Measurements from ENCODE around the gene IKZF1.

The IKZF1 gene

GRCh38 chr7:50330254-50330653, 25.7 kb downstream of the IKZF1 start:
- no peak overlapping the region; the same call in 1 of the 2 replicates for H3K4me2 ChIP-seq
- no peak overlapping the region for H3K9ac ChIP-seq
- no peak overlapping the region for H3K27ac ChIP-seq

GRCh38 chr7:50330696-50331095, 26.2 kb downstream of the IKZF1 start:
- H2AFZ ChIP-seq (ENCODE audit: low read depth), result no peak overlapping the region
- no peaks in the 10 kb centered on the region for H3K36me3 ChIP-seq (ENCODE audit: insufficient read depth)
- H3K79me2 ChIP-seq (ENCODE audit: insufficient read depth, low read depth), result peaks cover 18% of the 10 kb centered on the region; the same call in 1 of the 2 replicates
- TF ChIP-seq CTCF (conservative IDR thresholded peaks at IDR 0.05; ENCODE audit: low read depth, low read length), result no peak
- H3K4me2 ChIP-seq, result peak overlapping the region; percentile 51; the same call in 1 of the 2 replicates
- no peak overlapping the region; the same call in 1 of the 2 replicates for H3K27ac ChIP-seq
- H3K4me1 ChIP-seq (ENCODE audit: low read depth, poor library complexity, severe bottlenecking), result peaks cover 40% of the 10 kb centered on the region
- no peak overlapping the region for H3K4me3 ChIP-seq (IDR thresholded peaks at IDR 0.05; ENCODE audit: insufficient read depth, low read depth, low read length)
- H3K9ac ChIP-seq, result no peak overlapping the region
- H3K27me3 ChIP-seq (ENCODE audit: insufficient read depth, low read depth), result no peaks in the 10 kb centered on the region
- peaks cover 5% of the 10 kb centered on the region; the same call in 1 of the 2 replicates for H4K20me1 ChIP-seq (ENCODE audit: insufficient read depth)

More at GRCh38 chr7:50330254-50330653, 25.7 kb downstream of the IKZF1 start:
- Histone ChIP-seq H3K79me2 (ENCODE audit: insufficient read depth, low read depth) (peaks cover 18% of the 10 kb centered on the region; the same call in 1 of the 2 replicates), H3K27me3 (ENCODE audit: insufficient read depth, low read depth) (no peaks in the 10 kb centered on the region), H2AFZ (ENCODE audit: low read depth) (no peak overlapping the region), H3K36me3 (ENCODE audit: insufficient read depth) (no peaks in the 10 kb centered on the region), H3K4me3 (IDR thresholded peaks at IDR 0.05; ENCODE audit: insufficient read depth, low read depth, low read length) (no peak overlapping the region), H4K20me1 (ENCODE audit: insufficient read depth) (peaks cover 5% of the 10 kb centered on the region; the same call in 1 of the 2 replicates), H3K4me1 (ENCODE audit: low read depth, poor library complexity, severe bottlenecking) (peaks cover 40% of the 10 kb centered on the region)
- no peak for TF ChIP-seq CTCF (conservative IDR thresholded peaks at IDR 0.05; ENCODE audit: low read depth, low read length)

GRCh38 chr7:50331564-50332208, 27.2 kb downstream of the IKZF1 start:
- H3K4me1 ChIP-seq (ENCODE audit: low read depth, poor library complexity, severe bottlenecking), result peaks cover 40% of the 10 kb centered on the region
- no peak overlapping the region for H3K4me3 ChIP-seq (IDR thresholded peaks at IDR 0.05; ENCODE audit: insufficient read depth, low read depth, low read length)
- H2AFZ ChIP-seq (ENCODE audit: low read depth), result peak overlapping the region; percentile 1; the same call in 1 of the 2 replicates
- no peak overlapping the region; the same call in 1 of the 2 replicates for H3K9ac ChIP-seq
- H4K20me1 ChIP-seq (ENCODE audit: insufficient read depth), result peaks cover 5% of the 10 kb centered on the region; the same call in 1 of the 2 replicates
- peaks cover 11% of the 10 kb centered on the region; the same call in 1 of the 2 replicates for H3K79me2 ChIP-seq (ENCODE audit: insufficient read depth, low read depth)
- peak overlapping the region; percentile 35 for H3K27ac ChIP-seq
- no peak for TF ChIP-seq CTCF (conservative IDR thresholded peaks at IDR 0.05; ENCODE audit: low read depth, low read length)
- no peaks in the 10 kb centered on the region for H3K36me3 ChIP-seq (ENCODE audit: insufficient read depth)
- H3K27me3 ChIP-seq (ENCODE audit: insufficient read depth, low read depth), result no peaks in the 10 kb centered on the region
- peak overlapping the region; percentile 51 for H3K4me2 ChIP-seq

GRCh38 chr7:50332241-50333165, 28.0 kb downstream of the IKZF1 start:
- Histone ChIP-seq H2AFZ (ENCODE audit: low read depth) (no peak overlapping the region), H3K27ac (peak overlapping the region; percentile 35; the same call in 1 of the 2 replicates), H3K9ac (no peak overlapping the region), H3K4me1 (ENCODE audit: low read depth, poor library complexity, severe bottlenecking) (peaks cover 40% of the 10 kb centered on the region), H3K4me2 (peak overlapping the region; percentile 51; the same call in 1 of the 2 replicates), H4K20me1 (ENCODE audit: insufficient read depth) (peaks cover 5% of the 10 kb centered on the region; the same call in 1 of the 2 replicates), H3K4me3 (IDR thresholded peaks at IDR 0.05; ENCODE audit: insufficient read depth, low read depth, low read length) (no peak overlapping the region), H3K79me2 (ENCODE audit: insufficient read depth, low read depth) (peaks cover 11% of the 10 kb centered on the region; the same call in 1 of the 2 replicates), H3K27me3 (ENCODE audit: insufficient read depth, low read depth) (no peaks in the 10 kb centered on the region), H3K36me3 (ENCODE audit: insufficient read depth) (no peaks in the 10 kb centered on the region)
- no peak for TF ChIP-seq CTCF (conservative IDR thresholded peaks at IDR 0.05; ENCODE audit: low read depth, low read length)
